Activated T-cell treated with anti-CD3 and anti-CD28 coated beads for 24 hours (primary cell): Measurements from ENCODE around the gene SLC35D3.
"Not testable (repeated sequence)": the region's sequence is repeated elsewhere in the genome, so short reads cannot be mapped to it uniquely, and the experiment has no call there.

Experiments used
- DNase-seq: peaks from one replicate; pipeline ENCODE4 v3.0.0-alpha.2; 2020; ENCODE audit warnings: low read depth

The SLC35D3 gene

DNA sequence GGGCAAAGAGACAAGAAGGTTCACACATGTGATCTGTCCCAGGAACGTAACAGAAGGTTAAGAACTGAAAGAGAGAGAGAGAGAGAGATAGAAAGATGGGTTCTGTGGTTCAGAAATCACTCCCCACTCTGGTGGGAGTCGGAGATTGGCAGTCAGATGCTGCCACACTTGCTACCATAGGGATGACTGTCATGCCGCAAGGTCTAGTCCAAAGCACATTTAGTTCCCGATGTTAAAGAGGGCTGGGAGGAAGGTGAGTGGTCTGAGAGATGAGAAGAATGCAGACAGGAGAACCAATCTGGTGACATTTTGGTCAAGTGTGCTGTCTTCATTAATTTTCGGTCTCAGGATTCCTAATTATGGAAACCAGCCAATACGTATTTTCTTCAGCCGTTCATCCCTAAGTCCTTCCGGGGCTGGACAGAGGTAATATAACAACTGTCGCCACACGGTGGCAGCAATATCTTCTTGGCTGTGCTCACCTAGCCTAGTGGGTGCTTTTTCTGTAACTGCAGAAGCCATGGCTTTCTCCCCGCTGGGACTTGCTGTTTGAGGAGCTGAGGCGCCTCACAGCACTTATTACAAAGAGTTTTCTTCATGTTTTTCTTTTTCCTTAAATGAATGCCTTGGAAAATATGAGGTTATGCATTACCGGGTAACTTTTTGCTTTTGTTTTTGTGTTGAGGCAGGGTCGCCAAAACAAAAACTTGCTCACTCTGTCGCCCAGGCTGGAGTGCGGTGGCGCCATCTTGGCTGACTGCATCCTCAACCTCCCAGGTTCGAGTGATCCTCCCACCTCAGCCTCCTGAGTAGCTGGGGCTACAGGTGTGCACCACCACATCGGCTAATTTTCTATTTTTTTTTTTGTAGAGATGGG is 46.0 kb downstream of the SLC35D3 start:
- DNase-seq: peak; percentile 52

DNA sequence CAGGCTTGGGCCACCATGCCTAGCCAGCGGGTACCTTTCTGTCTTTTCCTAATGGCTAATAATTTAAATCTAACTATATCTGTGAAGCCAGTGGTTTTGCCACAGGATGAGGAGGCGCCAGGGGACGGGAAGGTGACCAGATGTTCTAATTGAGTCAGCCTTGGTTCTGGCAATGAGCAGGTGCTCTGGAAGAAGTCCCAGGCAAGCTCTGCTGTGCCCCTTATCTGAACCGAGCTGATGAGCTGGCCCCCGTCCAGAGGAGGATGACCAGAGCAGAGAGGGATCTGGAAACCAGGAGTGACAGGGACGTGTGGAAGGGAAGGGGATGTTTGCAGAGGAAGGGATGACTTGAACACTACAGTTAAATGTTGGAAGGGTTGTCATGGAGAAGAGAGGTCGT is 46.7 kb downstream of the SLC35D3 start:
- no peak for DNase-seq

DNA sequence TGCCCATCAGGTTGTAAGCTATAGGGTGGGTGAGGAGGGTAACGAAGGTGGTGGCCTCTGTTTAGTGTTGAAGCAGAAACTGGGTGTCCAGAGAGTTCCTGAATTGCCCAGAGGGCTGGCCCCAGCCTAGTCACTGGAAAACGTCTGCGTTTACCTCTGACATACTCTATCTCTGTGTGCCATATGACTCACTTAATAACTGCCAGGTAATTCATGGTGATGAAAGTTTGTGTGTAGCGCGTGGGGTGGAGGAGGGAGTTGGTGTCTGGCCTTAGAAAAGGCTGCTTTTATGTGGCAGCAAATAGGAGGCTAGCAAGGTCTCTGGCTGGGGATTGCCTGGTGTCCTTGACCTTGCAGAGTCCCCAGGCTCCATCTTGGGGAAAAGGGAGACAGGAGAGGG is 47.3 kb downstream of the SLC35D3 start:
- DNase-seq: no peak

DNA sequence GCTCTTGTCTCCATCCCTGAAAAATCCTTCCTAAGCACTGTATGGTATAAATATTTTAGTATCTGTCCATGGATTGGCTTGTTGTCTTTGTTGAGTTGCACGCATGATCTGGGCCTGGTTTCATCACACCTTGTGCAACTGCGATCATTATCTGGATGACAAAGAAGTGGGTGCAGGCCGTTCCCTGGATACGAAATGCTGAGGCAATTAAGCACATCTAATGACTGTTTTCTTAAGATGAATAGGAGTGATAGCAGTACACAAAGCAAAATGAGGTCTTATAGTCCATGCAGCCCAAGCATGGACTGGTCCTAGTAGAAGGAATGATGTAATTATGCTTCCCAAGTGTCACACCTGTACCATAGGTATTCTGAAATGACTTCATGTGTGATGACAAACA is 47.8 kb downstream of the SLC35D3 start:
- no peak for DNase-seq

DNA sequence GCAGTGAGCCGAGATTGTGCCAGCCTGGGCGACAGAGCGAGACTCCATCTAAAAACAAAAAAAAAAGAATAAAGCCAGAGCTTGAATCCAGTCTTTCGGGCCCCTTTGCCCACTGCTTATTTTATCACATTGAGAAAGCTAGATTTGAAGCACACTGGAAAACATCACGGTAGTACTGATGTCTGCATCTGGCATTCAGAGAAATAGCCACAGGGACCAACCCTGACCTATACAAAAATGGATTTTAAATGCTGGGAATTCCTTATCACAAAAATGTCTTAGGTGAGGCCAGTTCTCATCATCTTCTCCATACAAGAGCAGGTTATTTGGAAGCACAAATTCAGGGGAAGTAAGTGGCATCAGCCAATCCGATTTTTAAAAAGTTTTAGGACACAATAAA is 49.5 kb downstream of the SLC35D3 start:
- DNase-seq: no peak

DNA sequence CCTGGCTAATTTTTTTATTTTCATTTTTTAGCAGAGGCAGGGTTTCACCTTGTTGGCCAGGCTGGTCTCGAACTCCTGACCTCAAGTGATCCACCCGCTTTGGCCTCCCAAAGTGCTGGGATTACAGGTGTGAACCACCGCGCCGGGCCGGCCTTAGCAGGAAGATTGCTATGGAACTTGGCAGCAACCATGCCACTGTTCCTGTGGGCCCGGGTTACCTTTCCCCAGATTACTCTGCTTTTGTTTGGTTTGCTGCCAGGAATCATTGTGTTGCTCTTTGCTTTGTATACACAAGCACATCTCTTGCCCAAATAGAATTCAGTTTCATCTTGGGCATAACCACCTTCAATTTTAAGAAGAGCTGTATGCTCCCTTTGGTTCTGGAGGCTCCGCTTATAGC is 51.7 kb downstream of the SLC35D3 start:
- not testable (repeated sequence) for DNase-seq
